Measurements from ENCODE around the gene KCNQ2. TPM values are rescaled to one million over a fixed set of nuclear protein-coding genes. Genes with fewer than 3 reads are reported as not detected.

The KCNQ2 gene
- total RNA-seq, 2 donors from 2014 or later = not detected

GRCh38 chr20:63468421-63468820 is 4.0 kb downstream of the KCNQ2 start:
- TF ChIP-seq, protein P1, sequence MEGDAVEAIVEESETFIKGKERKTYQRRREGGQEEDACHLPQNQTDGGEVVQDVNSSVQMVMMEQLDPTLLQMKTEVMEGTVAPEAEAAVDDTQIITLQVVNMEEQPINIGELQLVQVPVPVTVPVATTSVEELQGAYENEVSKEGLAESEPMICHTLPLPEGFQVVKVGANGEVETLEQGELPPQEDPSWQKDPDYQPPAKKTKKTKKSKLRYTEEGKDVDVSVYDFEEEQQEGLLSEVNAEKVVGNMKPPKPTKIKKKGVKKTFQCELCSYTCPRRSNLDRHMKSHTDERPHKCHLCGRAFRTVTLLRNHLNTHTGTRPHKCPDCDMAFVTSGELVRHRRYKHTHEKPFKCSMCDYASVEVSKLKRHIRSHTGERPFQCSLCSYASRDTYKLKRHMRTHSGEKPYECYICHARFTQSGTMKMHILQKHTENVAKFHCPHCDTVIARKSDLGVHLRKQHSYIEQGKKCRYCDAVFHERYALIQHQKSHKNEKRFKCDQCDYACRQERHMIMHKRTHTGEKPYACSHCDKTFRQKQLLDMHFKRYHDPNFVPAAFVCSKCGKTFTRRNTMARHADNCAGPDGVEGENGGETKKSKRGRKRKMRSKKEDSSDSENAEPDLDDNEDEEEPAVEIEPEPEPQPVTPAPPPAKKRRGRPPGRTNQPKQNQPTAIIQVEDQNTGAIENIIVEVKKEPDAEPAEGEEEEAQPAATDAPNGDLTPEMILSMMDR (IDR thresholded peaks at IDR 0.05) = no peak
- Histone ChIP-seq H3K4me3 (no peak overlapping the region), H3K27me3 (peaks cover 10 to 19% of the 10 kb centered on the region in 2 donors), H3K36me3 (no peaks in the 10 kb centered on the region), H3K4me1 (peaks cover 0 to 12% of the 10 kb centered on the region in 2 donors), H3K27ac (no peak overlapping the region), H3K9me3 (no peaks in the 10 kb centered on the region)
- DNase-seq (ENCODE audit: low spot score) = no peak

- DNase-seq (ENCODE audit: low spot score) = no peak
- Histone ChIP-seq H3K27me3 (peaks cover 10 to 13% of the 10 kb centered on the region in 2 donors), H3K36me3 (no peaks in the 10 kb centered on the region), H3K9me3 (no peaks in the 10 kb centered on the region), H3K27ac (no peak overlapping the region), H3K4me3 (no peak overlapping the region), H3K4me1 (peaks cover 0 to 12% of the 10 kb centered on the region in 2 donors)
- TF ChIP-seq, protein P1 (IDR thresholded peaks at IDR 0.05) = no peak
These were observed 5.0 kb downstream of the KCNQ2 start for GRCh38 chr20:63467294-63468083.

DNA sequence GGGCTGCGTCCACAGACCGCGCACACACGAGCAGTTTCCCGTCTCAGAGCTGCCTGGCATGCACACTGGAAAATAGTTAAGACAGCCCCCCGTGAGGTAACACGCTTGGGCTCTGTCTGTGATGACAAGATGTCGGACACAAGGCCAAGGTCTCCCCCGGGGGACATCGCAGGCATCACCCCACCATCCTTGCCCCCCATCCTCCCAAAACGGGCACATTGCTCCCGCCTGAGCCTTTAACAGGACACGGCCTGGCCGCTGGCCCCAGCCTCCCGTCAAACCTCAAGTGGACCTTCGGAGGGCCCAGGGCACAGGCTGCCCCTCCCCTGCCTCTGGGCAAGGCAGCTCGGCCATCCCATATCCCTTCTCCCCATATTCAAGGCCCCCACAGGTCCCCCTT is 5.6 kb downstream of the KCNQ2 start:
- no peaks in the 10 kb centered on the region for H3K9me3 ChIP-seq
- TF ChIP-seq, protein P1 (IDR thresholded peaks at IDR 0.05) = no peak
- H3K36me3 ChIP-seq = no peaks in the 10 kb centered on the region
- H3K27me3 ChIP-seq = peaks cover 7 to 9% of the 10 kb centered on the region in 2 donors
- H3K4me1 ChIP-seq = peaks cover 0 to 8% of the 10 kb centered on the region in 2 donors
- no peak for DNase-seq (ENCODE audit: low spot score)
- no peak overlapping the region for H3K4me3 ChIP-seq
- no peak overlapping the region for H3K27ac ChIP-seq

DNA sequence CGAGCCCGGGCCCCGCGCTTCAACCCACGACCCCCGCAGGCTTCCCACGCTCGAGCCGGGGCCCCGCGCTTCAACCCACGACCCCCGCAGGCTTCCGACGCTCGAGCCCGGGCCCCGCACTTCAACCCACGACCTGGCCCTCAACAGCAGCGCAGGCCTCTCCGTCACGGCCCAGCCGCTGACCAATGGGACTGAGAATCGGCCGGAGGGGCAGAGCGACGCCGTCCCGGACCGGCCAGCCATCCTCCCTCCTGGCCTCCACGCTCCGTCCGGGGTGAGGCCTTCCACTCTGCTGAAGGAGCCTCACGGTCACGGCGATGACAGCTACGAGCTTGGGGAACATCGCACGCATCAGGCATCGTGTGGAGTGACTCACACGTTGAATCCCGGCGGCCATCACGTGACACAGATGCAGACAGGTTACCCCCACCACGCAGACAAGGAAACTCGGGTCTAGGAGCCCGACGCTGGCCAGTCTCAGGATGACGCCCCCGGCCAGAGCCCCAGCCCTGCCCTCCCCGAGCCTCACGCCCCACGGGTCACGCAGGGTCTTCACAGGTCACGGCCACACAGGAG is 6.1 kb downstream of the KCNQ2 start:
- Histone ChIP-seq H3K9me3 (no peaks in the 10 kb centered on the region), H3K27me3 (peaks cover 1 to 4% of the 10 kb centered on the region in 2 donors), H3K4me3 (no peak overlapping the region), H3K36me3 (no peaks in the 10 kb centered on the region), H3K4me1 (peaks cover 0 to 2% of the 10 kb centered on the region in 2 donors), H3K27ac (no peak overlapping the region)
- TF ChIP-seq, protein P1 (IDR thresholded peaks at IDR 0.05) = no peak
- no peak for DNase-seq (ENCODE audit: low spot score)

DNA sequence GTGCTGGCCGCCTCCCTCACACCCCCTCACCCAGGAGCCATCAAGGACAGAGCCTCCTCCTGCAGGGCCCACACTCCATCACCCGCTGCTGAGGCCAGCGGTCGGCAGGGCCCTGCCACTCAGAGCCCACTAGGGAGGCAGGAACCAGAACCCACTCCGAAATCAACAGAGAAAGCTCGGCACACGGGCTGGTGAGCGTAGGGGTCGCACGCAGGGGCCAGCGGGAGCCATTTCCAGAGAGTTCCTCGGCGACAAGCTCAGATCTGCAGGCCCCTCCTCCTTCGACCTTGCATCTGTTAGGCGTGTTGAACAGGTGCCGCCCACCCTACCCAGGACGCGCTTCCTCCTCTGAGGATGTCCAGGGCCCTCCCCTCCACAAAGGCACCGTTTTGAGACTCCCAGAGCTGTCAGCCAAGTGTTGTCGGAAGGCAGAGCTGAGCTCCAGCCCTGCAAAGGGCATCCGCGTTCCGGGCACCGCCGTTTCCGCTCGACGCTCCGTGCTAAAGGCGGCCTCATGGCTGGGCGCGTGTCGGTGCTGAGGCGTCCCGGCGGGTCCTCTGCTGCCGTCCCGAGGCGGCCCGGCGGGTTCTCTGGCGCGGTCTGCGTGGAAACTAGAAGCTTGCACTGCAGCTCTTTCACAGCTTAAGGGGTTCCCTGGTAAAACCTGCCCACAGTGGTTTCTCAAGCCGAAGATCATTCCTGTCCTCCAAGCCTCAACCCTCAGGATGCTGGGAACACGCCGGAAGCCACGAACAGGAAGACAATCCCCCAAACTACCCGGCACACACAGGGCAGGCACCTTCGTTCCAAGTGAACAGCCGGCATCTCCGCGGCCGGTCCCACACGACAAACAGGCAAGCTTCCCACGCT is 6.8 kb downstream of the KCNQ2 start:
- Histone ChIP-seq H3K27me3 (no peaks in the 10 kb centered on the region), H3K27ac (no peak overlapping the region), H3K4me3 (no peak overlapping the region), H3K36me3 (no peaks in the 10 kb centered on the region), H3K9me3 (no peaks in the 10 kb centered on the region), H3K4me1 (no peaks in the 10 kb centered on the region)
- no peak for DNase-seq (ENCODE audit: low spot score)
- TF ChIP-seq, protein P1 (IDR thresholded peaks at IDR 0.05) = no peak

Data from right atrium auricular region (tissue), 2 donors.